Loucy (cell line): ENCODE measurements around the gene SF3B4.

Experiments used
- EZH2phosphoT487 ChIP-seq: fragments of 200-600 bp; IDR thresholded peaks from 2 replicates; pipeline ENCODE4 v1.6.1; 2018; ENCODE audit warnings: antibody characterized with exemption, mild to moderate bottlenecking, moderate library complexity, borderline replicate concordance
- TF ChIP-seq, protein P1 (sequence below): fragments of 200-600 bp; sonication (generic); conservative IDR thresholded peaks from 2 replicates; pipeline ENCODE4 v1.5.1; 2014; ENCODE audit warnings: mild to moderate bottlenecking, antibody characterized with exemption, low read length

DNA sequence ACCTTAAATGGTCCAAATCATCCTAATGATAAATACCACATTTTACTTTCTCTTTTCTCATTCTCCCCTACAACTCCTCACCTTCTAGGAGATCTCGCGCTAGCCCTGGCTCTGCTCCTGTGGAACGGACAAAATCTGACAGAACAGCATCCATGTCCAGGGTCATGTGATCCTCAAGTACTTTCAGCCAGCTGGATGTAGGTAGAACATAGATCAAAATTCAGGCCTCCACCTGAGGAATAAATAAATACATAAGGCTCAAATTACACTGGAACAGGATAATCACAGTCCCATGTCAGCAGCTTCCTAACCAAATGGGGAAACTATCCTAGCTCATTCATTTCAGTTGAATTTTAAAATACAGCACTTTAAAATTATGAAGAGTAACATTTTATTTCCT lies 49.7 kb upstream of the SF3B4 start:
- TF ChIP-seq EZH2phosphoT487 = no peak
- TF ChIP-seq, protein P1, sequence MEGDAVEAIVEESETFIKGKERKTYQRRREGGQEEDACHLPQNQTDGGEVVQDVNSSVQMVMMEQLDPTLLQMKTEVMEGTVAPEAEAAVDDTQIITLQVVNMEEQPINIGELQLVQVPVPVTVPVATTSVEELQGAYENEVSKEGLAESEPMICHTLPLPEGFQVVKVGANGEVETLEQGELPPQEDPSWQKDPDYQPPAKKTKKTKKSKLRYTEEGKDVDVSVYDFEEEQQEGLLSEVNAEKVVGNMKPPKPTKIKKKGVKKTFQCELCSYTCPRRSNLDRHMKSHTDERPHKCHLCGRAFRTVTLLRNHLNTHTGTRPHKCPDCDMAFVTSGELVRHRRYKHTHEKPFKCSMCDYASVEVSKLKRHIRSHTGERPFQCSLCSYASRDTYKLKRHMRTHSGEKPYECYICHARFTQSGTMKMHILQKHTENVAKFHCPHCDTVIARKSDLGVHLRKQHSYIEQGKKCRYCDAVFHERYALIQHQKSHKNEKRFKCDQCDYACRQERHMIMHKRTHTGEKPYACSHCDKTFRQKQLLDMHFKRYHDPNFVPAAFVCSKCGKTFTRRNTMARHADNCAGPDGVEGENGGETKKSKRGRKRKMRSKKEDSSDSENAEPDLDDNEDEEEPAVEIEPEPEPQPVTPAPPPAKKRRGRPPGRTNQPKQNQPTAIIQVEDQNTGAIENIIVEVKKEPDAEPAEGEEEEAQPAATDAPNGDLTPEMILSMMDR = no peak
